HG02840 (cell line): ENCODE measurements around the gene GNL2.
"Not testable (repeated sequence)": the region's sequence is repeated elsewhere in the genome, so short reads cannot be mapped to it uniquely, and the experiment has no call there.

ENCODE experiments used
- ATAC-seq: cut with Tn5 transposase; IDR thresholded peaks from one replicate; pipeline ENCODE4 v1.9.1; 2021; ENCODE audit warnings: mild to moderate bottlenecking, moderate library complexity, moderate number of reproducible peaks; ENCODE audit not compliant: unreplicated experiment, low FRiP score

GNL2 gene

GRCh38 chr1:37518241-37518640 lies 77.5 kb downstream of the GNL2 start:
- not testable (repeated sequence) for ATAC-seq

- ATAC-seq: no peak
These were observed 78.2 kb downstream of the GNL2 start for GRCh38 chr1:37517569-37517968.
